Endothelial cell of umbilical vein (primary cell): ENCODE data around the gene CBFA2T3. TPM values are rescaled to one million over a fixed set of nuclear protein-coding genes. Genes with fewer than 3 reads are reported as not detected.

Source experiments
- BruUV-seq: library from RNA; stranded (reverse); fragments of 400-500 nt; replicated peaks from 2 replicates; lab custom pipeline; 2021; lab: Mats Ljungman, UMichigan
- CTCF ChIA-PET: fragments of 300-600, 350-600 bp; sonication (Branson Sonifier 250); formaldehyde crosslinking; loops from one replicate; lab custom pipeline; 2021; ENCODE audit warnings: antibody characterized with exemption, inconsistent platforms; lab: Charles Lee
- POLR2A ChIA-PET: fragments of 300-600, 350-600 bp; sonication (Branson Sonifier 250); formaldehyde crosslinking; loops from one replicate; lab custom pipeline; 2021; ENCODE audit warnings: antibody characterized with exemption, inconsistent platforms; lab: Charles Lee
- DNase-seq: peaks from one replicate; pipeline ENCODE4 v3.0.0-alpha.2; 2011; ENCODE audit warnings: low read depth, low spot score
- FAIRE-seq: peaks from 2 replicates; lab custom pipeline; 2011; peaks lifted over from hg19 to GRCh38; lab: Jason Lieb, UNC
- H2AFZ ChIP-seq: 2 replicates; pipeline ENCODE4 v1.6.0; 2012; ENCODE audit warnings: low read depth, low read length, control low read depth, inconsistent platforms
- H3K27ac ChIP-seq: 2 replicates; pipeline ENCODE4 v1.5.1; 2011; ENCODE audit warnings: low read depth, mild to moderate bottlenecking, control low read depth, low read length, moderate library complexity; ENCODE audit not compliant: insufficient read depth
- H3K27me3 ChIP-seq, 2 experiments: 2 replicates each; pipeline versions ENCODE4 v1.6.0 to v1.6.1; 2011; ENCODE audit warnings: low read length in 2 of 2, mixed read lengths in 1 of 2; ENCODE audit not compliant: control insufficient read depth in 2 of 2, insufficient read depth in 2 of 2
- H3K36me3 ChIP-seq, 2 experiments: 2 replicates in 1 of 2; 3 replicates in 1 of 2; pipeline ENCODE4 v1.5.1; 2011; ENCODE audit warnings: low read length in 2 of 2, mild to moderate bottlenecking in 1 of 2, moderate library complexity in 1 of 2; ENCODE audit not compliant: control insufficient read depth in 2 of 2, insufficient read depth in 2 of 2; ENCODE audit errors: extremely low read depth in 1 of 2
- H3K4me1 ChIP-seq: 3 replicates; pipeline ENCODE4 v1.5.1; 2011; ENCODE audit warnings: mild to moderate bottlenecking, low read length; ENCODE audit not compliant: control insufficient read depth, insufficient read depth; ENCODE audit errors: extremely low read depth
- H3K4me2 ChIP-seq: 2 replicates; pipeline ENCODE4 v1.6.1; 2011; ENCODE audit warnings: low read length, control low read depth, mixed read lengths; ENCODE audit not compliant: insufficient read depth
- H3K4me3 ChIP-seq, 3 experiments: fragments of 200-600 bp in 1 of 3; sonication (generic), shearing (Covaris generic) in 1 of 3; replicated peaks in 1 of 3; 2 replicates each; pipeline ENCODE4 v1.5.1; 2011 to 2016; ENCODE audit warnings: control low read depth in 3 of 3, low read length in 3 of 3, mild to moderate bottlenecking in 2 of 3, inconsistent platforms in 1 of 3, low read depth in 1 of 3, moderate library complexity in 1 of 3; ENCODE audit not compliant: insufficient read depth in 1 of 3
- H3K79me2 ChIP-seq: 2 replicates; pipeline ENCODE4 v1.6.0; 2012; ENCODE audit warnings: low read length, inconsistent platforms; ENCODE audit not compliant: control insufficient read depth, insufficient read depth
- H3K9ac ChIP-seq: replicated peaks from 2 replicates; pipeline ENCODE3; 2011; ENCODE audit warnings: low read length, control low read depth; ENCODE audit not compliant: insufficient read depth; ENCODE audit errors: extremely low read depth
- H3K9me1 ChIP-seq: replicated peaks from 3 replicates; pipeline ENCODE4 v1.6.0; 2011; ENCODE audit warnings: mild to moderate bottlenecking, low read length; ENCODE audit not compliant: control insufficient read depth, insufficient read depth; ENCODE audit errors: extremely low read depth
- H3K9me3 ChIP-seq: replicated peaks from 2 replicates; pipeline ENCODE4 v1.5.1; 2012; ENCODE audit warnings: low read length, inconsistent platforms; ENCODE audit not compliant: control insufficient read depth, insufficient read depth
- H4K20me1 ChIP-seq: replicated peaks from 2 replicates; pipeline ENCODE3; 2011; ENCODE audit warnings: mild to moderate bottlenecking, low read length; ENCODE audit not compliant: control insufficient read depth, insufficient read depth; ENCODE audit errors: extremely low read depth
- CTCF ChIP-seq, 2 donors: IDR thresholded peaks; 1 replicate in 1 of 2; 2 replicates in 1 of 2; pipeline ENCODE4 v1.5.1; 2011; ENCODE audit warnings: low read length in 2 of 2, mild to moderate bottlenecking in 2 of 2, moderate library complexity in 2 of 2, control low read depth in 1 of 2, inconsistent platforms in 1 of 2, low read depth in 1 of 2; ENCODE audit not compliant: insufficient read depth in 1 of 2; ENCODE audit errors: extremely low read depth in 1 of 2
- EZH2 ChIP-seq: IDR thresholded peaks from 2 replicates; pipeline ENCODE4 v1.6.1; 2012; ENCODE audit warnings: borderline replicate concordance, low read depth, mild to moderate bottlenecking, moderate library complexity, low read length, inconsistent platforms; ENCODE audit not compliant: severe bottlenecking
- FOS ChIP-seq: IDR thresholded peaks from 2 replicates; pipeline ENCODE4 v1.6.1; 2011; ENCODE audit warnings: mild to moderate bottlenecking, low read length, moderate library complexity, borderline replicate concordance; ENCODE audit not compliant: insufficient read depth
- GATA2 ChIP-seq: IDR thresholded peaks from 2 replicates; pipeline ENCODE4 v1.7.0; 2011; ENCODE audit warnings: low read depth, mild to moderate bottlenecking, moderate library complexity, mixed read lengths, low read length; ENCODE audit not compliant: insufficient read length, insufficient read depth
- JUN ChIP-seq: IDR thresholded peaks from 2 replicates; pipeline ENCODE4 v1.6.1; 2011; ENCODE audit warnings: borderline replicate concordance, low read depth; ENCODE audit not compliant: insufficient read length, insufficient read depth
- MAX ChIP-seq: IDR thresholded peaks from 2 replicates; pipeline ENCODE4 v1.6.1; 2011; ENCODE audit not compliant: insufficient read depth, insufficient read length
- MYC ChIP-seq: IDR thresholded peaks from one replicate; pipeline ENCODE4 v1.6.1; 2011; ENCODE audit warnings: mild to moderate bottlenecking, low read depth, low read length
- POLR2A ChIP-seq: IDR thresholded peaks from 2 replicates; pipeline ENCODE4 v1.6.1; 2012; ENCODE audit warnings: low read depth, mild to moderate bottlenecking, control low read depth, low read length
- POLR2AphosphoS5 ChIP-seq: IDR thresholded peaks from 2 replicates; pipeline ENCODE4 v1.6.1; 2012; ENCODE audit warnings: low read depth, mild to moderate bottlenecking, control low read depth, low read length, moderate library complexity; ENCODE audit not compliant: insufficient read depth
- dilution Hi-C: fragments of 300-500 bp; cut with MboI; formaldehyde crosslinking; loops from one replicate; pipeline ENCODE4 v1.15.0; 2019; ENCODE audit warnings: low sequenced_read_pairs; ENCODE audit not compliant: extremely low pct_ligation_motif_present
- intact Hi-C: fragments of 100-400 bp; cut with micrococcal nuclease; formaldehyde crosslinking; loops from one replicate; pipeline ENCODE4 v1.10.0; 2022
- polyA plus RNA-seq, 4 experiments: library from polyadenylated mRNA; depleted of rRNA in 3 of 4; stranded (reverse) in 3 of 4; unstranded in 1 of 4; fragments of >200 nt; gene quantifications; 2 replicates each; pipeline versions ENCODE4 v1.2.1 to v1.2.3, GENCODE V29; 2011 to 2012; ENCODE audit warnings: missing spikeins in 1 of 4
- total RNA-seq: library from RNA; stranded (reverse); gene quantifications from 2 replicates; pipeline ENCODE4 v1.2.3, GENCODE V29; 2021

Gene CBFA2T3
- total and polyA plus RNA-seq, 2 donors (not counting 3 experiments of a cell fraction or from before 2014, with no cell fraction given): not detected

- Histone ChIP-seq H3K9me1 (no peaks in the 10 kb centered on the region), H4K20me1 (no peaks in the 10 kb centered on the region), H3K4me3 (no peak overlapping the region), H2AFZ (no peak overlapping the region), H3K79me2 (no peaks in the 10 kb centered on the region), H3K4me1 (no peaks in the 10 kb centered on the region), H3K27me3 (peaks cover 2 to 6% of the 10 kb centered on the region in 2 experiments), H3K36me3 (no peaks in the 10 kb centered on the region), H3K27ac (no peak overlapping the region), H3K4me2 (no peak overlapping the region), H3K9ac (no peak overlapping the region), H3K9me3 (no peaks in the 10 kb centered on the region)
- dilution Hi-C loops: no loop called here
- no TSS peak for BruUV-seq
- TF ChIP-seq JUN: no peak
- no peak for TF ChIP-seq CTCF (IDR thresholded peaks at IDR 0.05; ENCODE audit: extremely low read depth in 1 of 2, insufficient read depth in 1 of 2, low read depth in 1 of 2, low read length in 2 of 2)
- no peak for TF ChIP-seq MAX
- TF ChIP-seq POLR2AphosphoS5: no peak
- no peak for TF ChIP-seq POLR2A
- ChIA-PET POLR2A (no interaction called here), CTCF (interaction anchor here (1.3 kb wide), 1 partner anchor 9 kb away, joined by 3 read pairs; no protein-coding TSS in a partner anchor)
- no peak for DNase-seq
- no peak for FAIRE-seq
- intact Hi-C loops: no loop called here
These were observed 45.6 kb downstream of the CBFA2T3 start for GRCh38 chr16:88931373-88931900.

- CTCF ChIA-PET: no interaction called here
- POLR2A ChIA-PET: no interaction called here
These were observed 46.3 kb downstream of the CBFA2T3 start for GRCh38 chr16:88930716-88931115.

More at GRCh38 chr16:88930716-88931115, 46.3 kb downstream of the CBFA2T3 start:
- dilution Hi-C loops (no loop called here), intact Hi-C loops (no loop called here)
- H3K36me3 ChIP-seq: no peaks in the 10 kb centered on the region
- no peaks in the 10 kb centered on the region for H3K4me1 ChIP-seq
- H3K9me1 ChIP-seq: no peaks in the 10 kb centered on the region
- no peak overlapping the region for H3K27ac ChIP-seq
- no peak for DNase-seq
- no peaks in the 10 kb centered on the region for H4K20me1 ChIP-seq
- H3K79me2 ChIP-seq: no peaks in the 10 kb centered on the region
- H3K4me3 ChIP-seq: no peak overlapping the region
- no peaks in the 10 kb centered on the region for H3K9me3 ChIP-seq
- FAIRE-seq: no peak
- no TSS peak for BruUV-seq
- peaks cover 0 to 2% of the 10 kb centered on the region in 2 experiments for H3K27me3 ChIP-seq
- no peak overlapping the region for H3K4me2 ChIP-seq
- no peak overlapping the region for H3K9ac ChIP-seq
- TF ChIP-seq MAX: no peak
- TF ChIP-seq JUN: no peak
- no peak for TF ChIP-seq POLR2AphosphoS5
- TF ChIP-seq CTCF (IDR thresholded peaks at IDR 0.05; ENCODE audit: extremely low read depth in 1 of 2, insufficient read depth in 1 of 2, low read depth in 1 of 2, low read length in 2 of 2): no peak
- no peak for TF ChIP-seq EZH2
- TF ChIP-seq MYC: no peak
- no peak for TF ChIP-seq FOS
- no peak for TF ChIP-seq GATA2
- TF ChIP-seq POLR2A: no peak
- H2AFZ ChIP-seq: no peak overlapping the region
